ENCODE results near the gene MRPL36. TPM values are rescaled to one million over a fixed set of nuclear protein-coding genes. Genes with fewer than 3 reads are reported as not detected.
"Not testable (repeated sequence)": the region's sequence is repeated elsewhere in the genome, so short reads cannot be mapped to it uniquely, and the experiment has no call there.

The MRPL36 gene
- total RNA-seq, 4 donors from 2014 or later = 13.7 to 62.5 (median 41.2) TPM

GRCh38 chr5:1817261-1818043 lies 17.8 kb upstream of the MRPL36 start:
- DNase-seq (ENCODE audit: low spot score in 2 of 2) = peak; percentile 46 to 63
- Histone ChIP-seq H3K27me3 (no peaks in the 10 kb centered on the region), H3K27ac (no peak overlapping the region), H3K36me3 (peaks cover 92% of the 10 kb centered on the region), H3K9me3 (no peaks in the 10 kb centered on the region), H3K4me1 (no peaks in the 10 kb centered on the region), H3K4me3 (no peak overlapping the region)
- no peak for TF ChIP-seq POLR2A (IDR thresholded peaks at IDR 0.05)
- TF ChIP-seq EP300 (IDR thresholded peaks at IDR 0.05) = no peak
- TF ChIP-seq CTCF (IDR thresholded peaks at IDR 0.05) = no peak
- no peak for TF ChIP-seq POLR2AphosphoS5 (IDR thresholded peaks at IDR 0.05)
- 94% methylated on average over 15 of the region's 15 CpGs for WGBS

- H3K27ac ChIP-seq, H3K9me3 ChIP-seq, H3K4me1 ChIP-seq, H3K27me3 ChIP-seq, H3K4me3 ChIP-seq: not testable (repeated sequence)
- WGBS = 94% methylated on average over 18 of the region's 18 CpGs
- H3K36me3 ChIP-seq = peaks cover 92% of the 10 kb centered on the region
- peak in 1 of 2 donors; percentile 0 for DNase-seq (ENCODE audit: low spot score in 2 of 2)
Observed at GRCh38 chr5:1816495-1817089, 17.0 kb upstream of the MRPL36 start.

GRCh38 chr5:1815881-1816292 lies 16.2 kb upstream of the MRPL36 start:
- Histone ChIP-seq H3K36me3 (peaks cover 92% of the 10 kb centered on the region), H3K4me3 (no peak overlapping the region), H3K9me3 (no peaks in the 10 kb centered on the region), H3K27me3 (no peaks in the 10 kb centered on the region), H3K27ac (no peak overlapping the region), H3K4me1 (no peaks in the 10 kb centered on the region)
- 93% methylated on average over 15 of the region's 17 CpGs for WGBS
- DNase-seq (ENCODE audit: low spot score in 2 of 2) = peak; percentile 40 to 70
- TF ChIP-seq EP300 (IDR thresholded peaks at IDR 0.05) = no peak
- TF ChIP-seq CTCF (IDR thresholded peaks at IDR 0.05) = no peak
- no peak for TF ChIP-seq POLR2AphosphoS5 (IDR thresholded peaks at IDR 0.05)
- no peak for TF ChIP-seq POLR2A (IDR thresholded peaks at IDR 0.05)

GRCh38 chr5:1815071-1815786 lies 15.6 kb upstream of the MRPL36 start:
- Histone ChIP-seq H3K4me1 (no peaks in the 10 kb centered on the region), H3K36me3 (peaks cover 90% of the 10 kb centered on the region), H3K9me3 (no peaks in the 10 kb centered on the region), H3K4me3 (no peak overlapping the region), H3K27ac (no peak overlapping the region), H3K27me3 (no peaks in the 10 kb centered on the region)
- peak in 1 of 2 donors; percentile 57 for DNase-seq (ENCODE audit: low spot score in 2 of 2)
- 93% methylated on average over 15 of the region's 18 CpGs for WGBS
- TF ChIP-seq EP300 (IDR thresholded peaks at IDR 0.05) (no peak), POLR2AphosphoS5 (IDR thresholded peaks at IDR 0.05) (no peak), POLR2A (IDR thresholded peaks at IDR 0.05) (no peak), CTCF (IDR thresholded peaks at IDR 0.05) (no peak)

GRCh38 chr5:1814183-1815020 lies 14.8 kb upstream of the MRPL36 start:
- peak in 1 of 2 donors; percentile 39 for DNase-seq (ENCODE audit: low spot score in 2 of 2)
- Histone ChIP-seq H3K36me3 (peaks cover 94% of the 10 kb centered on the region), H3K4me1 (no peaks in the 10 kb centered on the region), H3K27me3 (no peaks in the 10 kb centered on the region), H3K27ac (no peak overlapping the region), H3K4me3 (no peak overlapping the region), H3K9me3 (no peaks in the 10 kb centered on the region)
- WGBS = 96% methylated on average over 30 of the region's 30 CpGs
- no peak for TF ChIP-seq POLR2A (IDR thresholded peaks at IDR 0.05)
- TF ChIP-seq CTCF (IDR thresholded peaks at IDR 0.05) = no peak
- TF ChIP-seq EP300 (IDR thresholded peaks at IDR 0.05) = no peak
- no peak for TF ChIP-seq POLR2AphosphoS5 (IDR thresholded peaks at IDR 0.05)
